CD4-positive, alpha-beta memory T cell (primary cell): Measurements from ENCODE around the gene SPATA20. TPM values are rescaled to one million over a fixed set of nuclear protein-coding genes. Genes with fewer than 3 reads are reported as not detected.

Source experiments
- CTCF ChIA-PET: fragments of 350-600 bp; sonication (Branson Sonifier 250); formaldehyde crosslinking; loops from one replicate; lab custom pipeline; 2021; ENCODE audit warnings: inconsistent platforms; ENCODE audit not compliant: partially characterized antibody; lab: Charles Lee
- POLR2A ChIA-PET: fragments of 350-600 bp; sonication (Branson Sonifier 250); formaldehyde crosslinking; loops from one replicate; lab custom pipeline; 2021; ENCODE audit not compliant: partially characterized antibody; lab: Charles Lee
- DNase-seq, 5 donors: peaks; one replicate each; pipeline versions ENCODE4 v3.0.0 to v3.0.0-alpha.2; 2020 to 2022; ENCODE audit warnings: mixed read lengths in 1 of 5
- H3K27ac ChIP-seq: one replicate; pipeline ENCODE4 v1.7.0; 2013; ENCODE audit warnings: low read depth, low read length
- H3K27me3 ChIP-seq: 2 replicates; pipeline ENCODE4 v1.7.0; 2013; ENCODE audit warnings: mild to moderate bottlenecking, low read length, moderate library complexity; ENCODE audit not compliant: insufficient read depth
- H3K36me3 ChIP-seq: 2 replicates; pipeline ENCODE4 v1.7.0; 2013; ENCODE audit warnings: mild to moderate bottlenecking, low read length, moderate library complexity; ENCODE audit not compliant: insufficient read depth
- H3K4me1 ChIP-seq: 2 replicates; pipeline ENCODE4 v1.7.0; 2013; ENCODE audit warnings: mild to moderate bottlenecking, low read length, moderate library complexity; ENCODE audit not compliant: insufficient read depth
- H3K4me3 ChIP-seq, 2 donors: one replicate each; pipeline ENCODE4 v1.7.0; 2013; ENCODE audit warnings: low read length in 2 of 2, mild to moderate bottlenecking in 1 of 2
- H3K9me3 ChIP-seq, 2 donors: one replicate each; pipeline ENCODE4 v1.7.0; 2013; ENCODE audit warnings: low read length in 2 of 2, control low read depth in 1 of 2; ENCODE audit not compliant: control insufficient read depth in 1 of 2
- H3K27ac Mint-ChIP-seq, 7 donors: one replicate each; pipeline ENCODE4 v1.8.0; 2020 to 2021; ENCODE audit warnings: mixed read lengths in 7 of 7, mild to moderate bottlenecking in 6 of 7, inconsistent platforms in 3 of 7, moderate library complexity in 3 of 7
- H3K27me3 Mint-ChIP-seq, 2 donors: one replicate each; pipeline ENCODE4 v1.8.0; 2020 to 2021; ENCODE audit warnings: mixed read lengths in 2 of 2
- H3K36me3 Mint-ChIP-seq, 2 donors: one replicate each; pipeline ENCODE4 v1.8.0; 2020 to 2021; ENCODE audit warnings: mixed read lengths in 2 of 2, inconsistent platforms in 1 of 2, mild to moderate bottlenecking in 1 of 2
- H3K4me1 Mint-ChIP-seq, 4 donors: one replicate each; pipeline ENCODE4 v1.8.0; 2020 to 2021; ENCODE audit warnings: mixed read lengths in 4 of 4, mild to moderate bottlenecking in 1 of 4
- H3K4me3 Mint-ChIP-seq, 8 donors: one replicate each; pipeline ENCODE4 v1.8.0; 2020 to 2021; ENCODE audit warnings: mixed read lengths in 8 of 8, mild to moderate bottlenecking in 7 of 8, moderate library complexity in 6 of 8, inconsistent platforms in 3 of 8
- H3K9me3 Mint-ChIP-seq, 8 donors: one replicate each; pipeline ENCODE4 v1.8.0; 2020 to 2021; ENCODE audit warnings: mixed read lengths in 8 of 8, mild to moderate bottlenecking in 5 of 8, inconsistent platforms in 3 of 8, moderate library complexity in 1 of 8
- intact Hi-C: fragments of 100-400 bp; cut with micrococcal nuclease; formaldehyde crosslinking; loops from one replicate; pipeline ENCODE4 v1.15.1; 2023
- polyA plus RNA-seq, 2 donors: library from polyadenylated mRNA; unstranded; fragments of 300-500 nt; fragmentation: Illumina TruSeq; gene quantifications; one replicate each; pipeline ENCODE4 v1.2.3, GENCODE V29; 2021
- total RNA-seq, 2 experiments: library from RNA; stranded (reverse); gene quantifications; one replicate each; pipeline ENCODE4 v1.2.3, GENCODE V29; 2021

SPATA20 gene
- total and polyA plus RNA-seq, 4 experiments from 2014 or later: 5.4 to 14.1 (median 10.3) TPM

GRCh38 chr17:50535407-50535806 is 11.6 kb upstream of the SPATA20 start:
- no peaks in the 10 kb centered on the region for H3K36me3 Mint-ChIP-seq
- DNase-seq: peak in 1 of 5 donors; percentile 13
- H3K27me3 Mint-ChIP-seq: peaks cover 19 to 33% of the 10 kb centered on the region in 2 donors
- H3K27me3 ChIP-seq: peaks cover 19% of the 10 kb centered on the region
- intact Hi-C loops: no loop called here
- no peak overlapping the region for H3K4me3 ChIP-seq
- no peaks in the 10 kb centered on the region for H3K9me3 ChIP-seq
- peaks cover 3 to 19% (median 8%) of the 10 kb centered on the region in 4 donors for H3K4me1 Mint-ChIP-seq
- H3K4me3 Mint-ChIP-seq: no peak overlapping the region
- H3K27ac Mint-ChIP-seq: peak overlapping the region in 1 of 7 donors; percentile 14
- no peak overlapping the region for H3K27ac ChIP-seq
- peaks cover 20% of the 10 kb centered on the region for H3K4me1 ChIP-seq
- POLR2A ChIA-PET: no interaction called here
- no peaks in the 10 kb centered on the region for H3K9me3 Mint-ChIP-seq
- CTCF ChIA-PET: no interaction called here
- no peaks in the 10 kb centered on the region for H3K36me3 ChIP-seq

GRCh38 chr17:50536683-50537646 is 10.0 kb upstream of the SPATA20 start:
- CTCF ChIA-PET: no interaction called here
- no peak overlapping the region for H3K27ac ChIP-seq
- intact Hi-C loops: no loop called here
- H3K4me3 ChIP-seq: no peak overlapping the region
- H3K9me3 Mint-ChIP-seq: no peaks in the 10 kb centered on the region
- H3K27me3 Mint-ChIP-seq: peaks cover 9 to 18% of the 10 kb centered on the region in 2 donors
- POLR2A ChIA-PET: no interaction called here
- H3K4me3 Mint-ChIP-seq: peak overlapping the region in 2 of 8 donors; percentile 12 to 51
- peaks cover 4 to 23% (median 11%) of the 10 kb centered on the region in 4 donors for H3K4me1 Mint-ChIP-seq
- peak in 1 of 5 donors; percentile 5 for DNase-seq
- peaks cover 26% of the 10 kb centered on the region for H3K4me1 ChIP-seq
- H3K9me3 ChIP-seq: no peaks in the 10 kb centered on the region
- no peaks in the 10 kb centered on the region for H3K36me3 ChIP-seq
- H3K27me3 ChIP-seq: peaks cover 11% of the 10 kb centered on the region
- no peak overlapping the region for H3K27ac Mint-ChIP-seq
- H3K36me3 Mint-ChIP-seq: no peaks in the 10 kb centered on the region

GRCh38 chr17:50537721-50538548 is 9.0 kb upstream of the SPATA20 start:
- H3K27me3 ChIP-seq: peaks cover 1% of the 10 kb centered on the region
- Mint-ChIP-seq H3K9me3 (no peaks in the 10 kb centered on the region), H3K4me3 (no peak overlapping the region), H3K27me3 (peaks cover 9 to 15% of the 10 kb centered on the region in 2 donors), H3K4me1 (peaks cover 9 to 30% (median 14%) of the 10 kb centered on the region in 4 donors), H3K36me3 (no peaks in the 10 kb centered on the region), H3K27ac (no peak overlapping the region)
- H3K4me1 ChIP-seq: peaks cover 27% of the 10 kb centered on the region
- no peaks in the 10 kb centered on the region for H3K9me3 ChIP-seq
- ChIA-PET CTCF (no interaction called here), POLR2A (no interaction called here)
- no peak overlapping the region for H3K4me3 ChIP-seq
- no peak overlapping the region for H3K27ac ChIP-seq
- peak in 1 of 5 donors; percentile 18 for DNase-seq
- intact Hi-C loops: no loop called here
- H3K36me3 ChIP-seq: no peaks in the 10 kb centered on the region

- Histone ChIP-seq H3K9me3 (no peaks in the 10 kb centered on the region), H3K27me3 (no peaks in the 10 kb centered on the region), H3K36me3 (no peaks in the 10 kb centered on the region), H3K4me1 (peaks cover 22% of the 10 kb centered on the region), H3K4me3 (no peak overlapping the region), H3K27ac (no peak overlapping the region)
- intact Hi-C loops: no loop called here
- ChIA-PET POLR2A (no interaction called here), CTCF (no interaction called here)
- H3K9me3 Mint-ChIP-seq: no peaks in the 10 kb centered on the region
- peaks cover 5 to 24% (median 10%) of the 10 kb centered on the region in 4 donors for H3K4me1 Mint-ChIP-seq
- H3K36me3 Mint-ChIP-seq: no peaks in the 10 kb centered on the region
- no peak for DNase-seq
- peak overlapping the region in 2 of 7 donors; percentile 35 to 71 for H3K27ac Mint-ChIP-seq
- peaks cover 6 to 8% of the 10 kb centered on the region in 2 donors for H3K27me3 Mint-ChIP-seq
- no peak overlapping the region for H3K4me3 Mint-ChIP-seq
These were observed 8.2 kb upstream of the SPATA20 start for GRCh38 chr17:50538549-50539410.

GRCh38 chr17:50539762-50540559 is 7.0 kb upstream of the SPATA20 start:
- peak overlapping the region in 1 of 7 donors; percentile 60 for H3K27ac Mint-ChIP-seq
- H3K4me1 Mint-ChIP-seq: peaks cover 5 to 25% (median 11%) of the 10 kb centered on the region in 4 donors
- H3K4me3 Mint-ChIP-seq: peak overlapping the region in 1 of 8 donors; percentile 7
- no peaks in the 10 kb centered on the region for H3K9me3 ChIP-seq
- H3K4me1 ChIP-seq: peaks cover 18% of the 10 kb centered on the region
- no peak overlapping the region for H3K4me3 ChIP-seq
- peaks cover 3 to 6% of the 10 kb centered on the region in 2 donors for H3K27me3 Mint-ChIP-seq
- no peak for DNase-seq
- ChIA-PET POLR2A (no interaction called here), CTCF (no interaction called here)
- H3K27ac ChIP-seq: no peak overlapping the region
- no peaks in the 10 kb centered on the region for H3K36me3 Mint-ChIP-seq
- H3K9me3 Mint-ChIP-seq: no peaks in the 10 kb centered on the region
- no peaks in the 10 kb centered on the region for H3K27me3 ChIP-seq
- no peaks in the 10 kb centered on the region for H3K36me3 ChIP-seq
- intact Hi-C loops: loop anchor here (5.0 kb wide), 2 partner anchors 33 to 167 kb away; partner anchors contain the start of genes ANKRD40 and MYCBPAP
